SJSA1 (cell line): ENCODE results near the gene PEMT. TPM values are rescaled to one million over a fixed set of nuclear protein-coding genes. Genes with fewer than 3 reads are reported as not detected.

Source experiments
- DNase-seq, 2 experiments: peaks; one replicate each; pipeline ENCODE4 v3.0.0-alpha.2; 2015 to 2020; ENCODE audit warnings: low spot score in 2 of 2, low read depth in 1 of 2
- H3K27ac ChIP-seq: fragments of 250-450 bp; sonication (Bioruptor Pico); 2 replicates; pipeline ENCODE4 v1.5.1; 2020; ENCODE audit warnings: mild to moderate bottlenecking, moderate library complexity
- H3K27me3 ChIP-seq: fragments of 250-450 bp; sonication (Bioruptor Pico); replicated peaks from 2 replicates; pipeline ENCODE4 v1.5.1; 2020; ENCODE audit warnings: mild to moderate bottlenecking, moderate library complexity
- H3K36me3 ChIP-seq: fragments of 250-450 bp; sonication (Bioruptor Pico); 2 replicates; pipeline ENCODE4 v1.5.1; 2020; ENCODE audit warnings: mild to moderate bottlenecking
- H3K4me1 ChIP-seq: fragments of 250-450 bp; sonication (Bioruptor Pico); replicated peaks from 2 replicates; pipeline ENCODE4 v1.6.1; 2021; ENCODE audit warnings: mild to moderate bottlenecking
- H3K4me3 ChIP-seq: fragments of 250-450 bp; sonication (Bioruptor Pico); 2 replicates; pipeline ENCODE4 v1.5.1; 2020; ENCODE audit warnings: mild to moderate bottlenecking
- H3K9me3 ChIP-seq: fragments of 250-450 bp; sonication (Bioruptor Pico); replicated peaks from 2 replicates; pipeline ENCODE4 v1.5.1; 2020; ENCODE audit warnings: mild to moderate bottlenecking
- total RNA-seq: library from RNA; depleted of rRNA; stranded (reverse); fragments of >200 nt; shearing (Covaris generic); gene quantifications from 2 replicates; pipeline ENCODE4 v1.2.3, GENCODE V29; 2014

The PEMT gene
- total RNA-seq, 1 experiment from 2014 or later = 49.2 TPM

GRCh38 chr17:17520599-17521232 is 70.8 kb downstream of the PEMT start:
- Histone ChIP-seq H3K4me1 (peaks cover 21% of the 10 kb centered on the region), H3K4me3 (no peak overlapping the region), H3K27me3 (no peaks in the 10 kb centered on the region), H3K9me3 (no peaks in the 10 kb centered on the region), H3K36me3 (no peaks in the 10 kb centered on the region), H3K27ac (no peak overlapping the region)
- no peak for DNase-seq

- no peak for DNase-seq
- Histone ChIP-seq H3K9me3 (no peaks in the 10 kb centered on the region), H3K27ac (no peak overlapping the region), H3K36me3 (no peaks in the 10 kb centered on the region), H3K27me3 (no peaks in the 10 kb centered on the region), H3K4me3 (no peak overlapping the region), H3K4me1 (peaks cover 30% of the 10 kb centered on the region)
Measured at GRCh38 chr17:17519886-17520285, 71.6 kb downstream of the PEMT start.

GRCh38 chr17:17518951-17519350 is 72.6 kb downstream of the PEMT start:
- Histone ChIP-seq H3K9me3 (no peaks in the 10 kb centered on the region), H3K36me3 (no peaks in the 10 kb centered on the region), H3K27ac (no peak overlapping the region), H3K4me1 (peaks cover 37% of the 10 kb centered on the region), H3K27me3 (no peaks in the 10 kb centered on the region), H3K4me3 (no peak overlapping the region)
- no peak for DNase-seq

GRCh38 chr17:17518014-17518413 is 73.5 kb downstream of the PEMT start:
- Histone ChIP-seq H3K4me1 (peaks cover 40% of the 10 kb centered on the region), H3K36me3 (no peaks in the 10 kb centered on the region), H3K9me3 (no peaks in the 10 kb centered on the region), H3K4me3 (no peak overlapping the region), H3K27ac (no peak overlapping the region), H3K27me3 (no peaks in the 10 kb centered on the region)
- no peak for DNase-seq

GRCh38 chr17:17516941-17517720 is 74.4 kb downstream of the PEMT start:
- no peaks in the 10 kb centered on the region for H3K36me3 ChIP-seq
- no peak overlapping the region for H3K4me3 ChIP-seq
- no peaks in the 10 kb centered on the region for H3K27me3 ChIP-seq
- peaks cover 49% of the 10 kb centered on the region for H3K4me1 ChIP-seq
- DNase-seq = no peak
- no peaks in the 10 kb centered on the region for H3K9me3 ChIP-seq
- no peak overlapping the region; the same call in 1 of the 2 replicates for H3K27ac ChIP-seq

GRCh38 chr17:17515934-17516930 is 75.3 kb downstream of the PEMT start:
- peak; percentile 73 to 74 for DNase-seq
- no peaks in the 10 kb centered on the region for H3K27me3 ChIP-seq
- no peak overlapping the region for H3K4me3 ChIP-seq
- H3K27ac ChIP-seq = peak overlapping the region; percentile 65
- no peaks in the 10 kb centered on the region for H3K36me3 ChIP-seq
- peaks cover 56% of the 10 kb centered on the region for H3K4me1 ChIP-seq
- H3K9me3 ChIP-seq = no peaks in the 10 kb centered on the region

GRCh38 chr17:17514993-17515933 is 76.2 kb downstream of the PEMT start:
- Histone ChIP-seq H3K27ac (peak overlapping the region; percentile 65), H3K27me3 (no peaks in the 10 kb centered on the region), H3K4me1 (peaks cover 52% of the 10 kb centered on the region), H3K4me3 (no peak overlapping the region), H3K36me3 (no peaks in the 10 kb centered on the region), H3K9me3 (no peaks in the 10 kb centered on the region)
- DNase-seq = no peak

- Histone ChIP-seq H3K27ac (no peak overlapping the region), H3K27me3 (no peaks in the 10 kb centered on the region), H3K36me3 (no peaks in the 10 kb centered on the region), H3K9me3 (no peaks in the 10 kb centered on the region), H3K4me3 (no peak overlapping the region), H3K4me1 (peaks cover 52% of the 10 kb centered on the region)
- no peak for DNase-seq
Measured at GRCh38 chr17:17514361-17514992, 77.0 kb downstream of the PEMT start.

GRCh38 chr17:17513626-17514025 is 77.9 kb downstream of the PEMT start:
- Histone ChIP-seq H3K36me3 (no peaks in the 10 kb centered on the region), H3K9me3 (no peaks in the 10 kb centered on the region), H3K27me3 (no peaks in the 10 kb centered on the region), H3K27ac (no peak overlapping the region), H3K4me3 (no peak overlapping the region), H3K4me1 (peaks cover 52% of the 10 kb centered on the region)
- DNase-seq = no peak

GRCh38 chr17:17512866-17513265 is 78.6 kb downstream of the PEMT start:
- H3K9me3 ChIP-seq = no peaks in the 10 kb centered on the region
- no peaks in the 10 kb centered on the region for H3K27me3 ChIP-seq
- peaks cover 52% of the 10 kb centered on the region for H3K4me1 ChIP-seq
- H3K27ac ChIP-seq = no peak overlapping the region
- H3K36me3 ChIP-seq = no peaks in the 10 kb centered on the region
- no peak overlapping the region for H3K4me3 ChIP-seq
- no peak for DNase-seq

- DNase-seq = peak; percentile 82 to 92
- Histone ChIP-seq H3K4me1 (peaks cover 52% of the 10 kb centered on the region), H3K4me3 (no peak overlapping the region), H3K9me3 (no peaks in the 10 kb centered on the region), H3K27ac (no peak overlapping the region), H3K36me3 (no peaks in the 10 kb centered on the region), H3K27me3 (no peaks in the 10 kb centered on the region)
Measured at GRCh38 chr17:17511881-17512858, 79.3 kb downstream of the PEMT start.
